Smooth muscle cell (in vitro differentiated cells): ENCODE measurements around the gene SCUBE3. TPM values are rescaled to one million over a fixed set of nuclear protein-coding genes. Genes with fewer than 3 reads are reported as not detected.

Source experiments
- DNase-seq: peaks from one replicate; lab custom pipeline; 2025; ENCODE audit not compliant: unreplicated experiment; lab: John Stamatoyannopoulos, UW
- H2AFZ ChIP-seq: fragments of 200-600 bp; sonication (generic); 2 replicates; pipeline ENCODE4 v1.6.0; 2016; ENCODE audit warnings: antibody characterized with exemption, low read depth, mild to moderate bottlenecking
- H3F3A ChIP-seq: fragments of 200-600 bp; sonication (generic); 2 replicates; pipeline ENCODE4 v1.6.0; 2017; ENCODE audit warnings: antibody characterized with exemption, low read depth
- H3K27ac ChIP-seq: fragments of 200-600 bp; sonication (generic); 2 replicates; pipeline ENCODE4 v1.5.1; 2016; ENCODE audit warnings: low read depth, mild to moderate bottlenecking
- H3K27me3 ChIP-seq: fragments of 200-600 bp; sonication (generic); 2 replicates; pipeline ENCODE4 v1.6.1; 2016; ENCODE audit warnings: low read depth, mild to moderate bottlenecking
- H3K36me3 ChIP-seq: fragments of 200-600 bp; sonication (generic); 2 replicates; pipeline ENCODE4 v1.5.1; 2016; ENCODE audit warnings: low read depth
- H3K4me1 ChIP-seq: fragments of 200-600 bp; sonication (generic); 2 replicates; pipeline ENCODE4 v1.5.1; 2016; ENCODE audit warnings: low read depth
- H3K4me2 ChIP-seq: fragments of 200-600 bp; sonication (generic); 2 replicates; pipeline ENCODE4 v1.6.0; 2016; ENCODE audit warnings: mild to moderate bottlenecking
- H3K4me3 ChIP-seq: fragments of 200-600 bp; sonication (generic); 2 replicates; pipeline ENCODE4 v1.5.1; 2016; ENCODE audit warnings: mild to moderate bottlenecking
- H3K79me2 ChIP-seq: fragments of 200-600 bp; sonication (generic); 2 replicates; pipeline ENCODE4 v1.6.0; 2016; ENCODE audit warnings: low read depth, mild to moderate bottlenecking
- H3K9ac ChIP-seq: fragments of 200-600 bp; sonication (generic); 2 replicates; pipeline ENCODE4 v1.6.0; 2016; ENCODE audit warnings: low read depth
- H3K9me3 ChIP-seq: fragments of 200-600 bp; sonication (generic); replicated peaks from 2 replicates; pipeline ENCODE4 v1.5.1; 2016; ENCODE audit warnings: low read depth
- H4K20me1 ChIP-seq: fragments of 200-600 bp; sonication (generic); 2 replicates; pipeline ENCODE4 v1.6.0; 2016; ENCODE audit warnings: low read depth
- WGBS: methylation state at CpG from one replicate; pipeline ENCODE4 v1.1.7; 2016; ENCODE audit warnings: low lambda C conversion rate; 5-methylcytosine and 5-hydroxymethylcytosine counted together
- polyA plus RNA-seq: library from polyadenylated mRNA; unstranded; fragments of >200 nt; fragmentation: Nextera tagmentation; extraction: Ambion mirVana; gene quantifications from 2 replicates; pipeline ENCODE4 v1.2.1, GENCODE V29; 2016
- total RNA-seq: library from RNA; depleted of rRNA; stranded (reverse); fragments of >200 nt; gene quantifications from 2 replicates; pipeline ENCODE4 v1.2.3, GENCODE V29; 2014
- TF ChIP-seq, protein P1 (sequence below): fragments of 200-600 bp; sonication (generic); IDR thresholded peaks from 2 replicates; pipeline ENCODE4 v1.5.1; 2017; ENCODE audit warnings: borderline replicate concordance, mild to moderate bottlenecking, antibody characterized with exemption; ENCODE audit not compliant: insufficient read depth, poor library complexity, severe bottlenecking

Gene SCUBE3
- total and polyA plus RNA-seq, 2 experiments from 2014 or later: 14.6 to 18.0 TPM

DNA sequence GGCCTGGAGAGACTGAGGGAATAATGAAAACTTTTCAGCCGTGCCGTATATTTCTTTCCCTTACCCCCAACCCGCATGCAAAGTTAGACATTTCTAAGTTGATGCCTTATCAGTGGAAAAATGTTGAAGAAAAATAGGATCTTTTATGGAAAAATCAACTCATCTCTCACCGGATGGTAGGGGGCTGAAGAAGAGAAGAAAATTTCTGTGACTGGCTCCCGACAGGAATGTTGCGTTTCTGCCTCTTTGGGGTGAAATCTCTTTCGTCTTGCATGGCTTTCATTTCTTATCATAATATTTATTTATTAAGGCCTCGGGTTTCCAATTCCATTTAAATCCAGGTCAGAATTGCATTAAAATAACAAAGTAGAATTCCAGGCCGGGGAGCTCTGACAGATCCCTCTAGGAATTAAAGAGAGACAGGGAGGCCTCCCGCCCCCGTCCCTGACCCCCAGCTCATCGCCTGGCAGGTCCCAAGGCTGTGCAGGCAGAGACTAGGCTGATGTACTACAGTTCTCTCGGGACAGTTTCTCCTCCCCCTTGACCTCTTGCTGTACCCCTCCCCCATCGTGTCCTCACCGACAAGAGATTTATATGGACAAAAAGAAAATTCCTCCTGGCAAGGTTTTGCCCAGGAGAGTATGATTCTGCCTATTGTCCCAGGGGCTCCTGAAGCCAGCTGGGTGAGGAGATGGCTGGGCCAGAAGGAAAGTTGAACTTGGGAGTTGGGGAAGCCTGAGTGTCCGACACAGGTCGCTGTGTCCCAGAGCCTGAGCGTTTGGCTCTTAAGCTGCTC lies 1.3 kb downstream of the SCUBE3 start:
- no peaks in the 10 kb centered on the region for H3K36me3 ChIP-seq
- no peaks in the 10 kb centered on the region for H3K79me2 ChIP-seq
- H3K4me2 ChIP-seq: peak overlapping the region; percentile 99
- peaks cover 61% of the 10 kb centered on the region for H3K4me1 ChIP-seq
- H3F3A ChIP-seq: peaks cover 22% of the 10 kb centered on the region
- 15% methylated on average over 18 of the region's 18 CpGs for WGBS
- no peaks in the 10 kb centered on the region for H3K9me3 ChIP-seq
- H3K9ac ChIP-seq: peak overlapping the region; percentile 56
- peaks cover 19% of the 10 kb centered on the region for H4K20me1 ChIP-seq
- peak overlapping the region; percentile 84 for H2AFZ ChIP-seq
- TF ChIP-seq, protein P1, sequence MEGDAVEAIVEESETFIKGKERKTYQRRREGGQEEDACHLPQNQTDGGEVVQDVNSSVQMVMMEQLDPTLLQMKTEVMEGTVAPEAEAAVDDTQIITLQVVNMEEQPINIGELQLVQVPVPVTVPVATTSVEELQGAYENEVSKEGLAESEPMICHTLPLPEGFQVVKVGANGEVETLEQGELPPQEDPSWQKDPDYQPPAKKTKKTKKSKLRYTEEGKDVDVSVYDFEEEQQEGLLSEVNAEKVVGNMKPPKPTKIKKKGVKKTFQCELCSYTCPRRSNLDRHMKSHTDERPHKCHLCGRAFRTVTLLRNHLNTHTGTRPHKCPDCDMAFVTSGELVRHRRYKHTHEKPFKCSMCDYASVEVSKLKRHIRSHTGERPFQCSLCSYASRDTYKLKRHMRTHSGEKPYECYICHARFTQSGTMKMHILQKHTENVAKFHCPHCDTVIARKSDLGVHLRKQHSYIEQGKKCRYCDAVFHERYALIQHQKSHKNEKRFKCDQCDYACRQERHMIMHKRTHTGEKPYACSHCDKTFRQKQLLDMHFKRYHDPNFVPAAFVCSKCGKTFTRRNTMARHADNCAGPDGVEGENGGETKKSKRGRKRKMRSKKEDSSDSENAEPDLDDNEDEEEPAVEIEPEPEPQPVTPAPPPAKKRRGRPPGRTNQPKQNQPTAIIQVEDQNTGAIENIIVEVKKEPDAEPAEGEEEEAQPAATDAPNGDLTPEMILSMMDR: no peak
- peak overlapping the region; percentile 80 for H3K4me3 ChIP-seq
- no peak for DNase-seq
- peaks cover 15% of the 10 kb centered on the region for H3K27me3 ChIP-seq
- peak overlapping the region; percentile 41 for H3K27ac ChIP-seq

DNA sequence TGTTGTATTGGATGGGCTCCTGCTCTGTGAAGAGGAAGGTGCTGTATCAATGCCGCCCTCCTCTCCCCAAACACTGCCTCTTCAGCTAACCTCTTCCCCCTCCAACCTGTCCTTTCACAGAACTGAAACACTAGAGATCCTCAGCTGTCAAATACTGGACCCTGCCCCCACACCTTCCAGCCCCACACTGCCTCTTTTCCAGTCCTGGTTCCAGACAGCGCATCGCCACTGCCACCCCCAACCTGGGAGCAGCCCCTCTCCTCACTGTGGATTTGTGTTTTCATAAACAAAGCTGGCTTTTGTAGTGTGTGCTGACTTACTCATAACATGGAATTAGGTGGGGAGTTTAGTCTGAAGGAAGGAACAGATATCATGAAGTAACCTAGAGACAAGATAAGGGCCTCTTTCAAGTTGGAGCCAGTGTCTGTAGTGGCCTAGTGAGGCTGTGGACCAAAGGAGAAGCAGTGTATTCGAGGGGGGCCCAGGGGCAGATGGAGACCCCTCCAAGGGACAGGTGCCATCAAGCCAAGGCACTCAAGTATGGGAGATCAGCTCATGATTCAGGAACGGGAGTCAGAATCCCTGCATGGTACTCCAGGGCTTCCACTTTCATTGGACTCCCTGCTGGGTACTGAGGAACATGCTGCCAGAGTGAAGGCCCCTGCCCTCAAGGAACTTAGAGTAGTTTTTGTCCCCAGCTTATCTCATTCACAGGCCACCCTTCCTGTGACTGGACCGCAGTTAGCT lies 2.1 kb downstream of the SCUBE3 start:
- no peak overlapping the region for H3K9ac ChIP-seq

DNA sequence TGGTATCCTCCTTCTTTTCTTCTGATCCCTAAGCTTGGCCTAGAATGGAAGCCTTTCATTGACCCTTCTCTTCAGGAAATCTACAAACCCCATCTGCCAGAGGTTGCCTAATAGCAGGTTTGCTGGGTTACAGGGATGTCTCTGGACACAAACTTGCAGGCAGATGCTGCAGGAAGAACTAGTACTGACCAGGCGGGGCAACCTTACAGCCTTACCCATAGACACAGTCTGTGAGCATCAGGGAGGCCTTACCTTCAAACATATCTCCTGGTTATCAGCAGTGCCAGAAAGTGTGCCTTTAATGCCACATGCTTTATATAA lies 2.6 kb downstream of the SCUBE3 start:
- Histone ChIP-seq H4K20me1 (peaks cover 27% of the 10 kb centered on the region), H3K4me3 (no peak overlapping the region), H3K27me3 (peaks cover 15% of the 10 kb centered on the region), H3F3A (peaks cover 22% of the 10 kb centered on the region), H3K9me3 (no peaks in the 10 kb centered on the region), H3K4me1 (peaks cover 65% of the 10 kb centered on the region), H3K36me3 (no peaks in the 10 kb centered on the region), H3K27ac (peak overlapping the region; percentile 60), H3K4me2 (peak overlapping the region; percentile 99), H2AFZ (no peak overlapping the region), H3K9ac (no peak overlapping the region), H3K79me2 (no peaks in the 10 kb centered on the region)
- WGBS: 100% methylated on average over 1 of the region's 1 CpG
- TF ChIP-seq, protein P1: no peak
- DNase-seq: no peak

More for the DNA sequence above, 2.1 kb downstream of the SCUBE3 start:
- H4K20me1 ChIP-seq: peaks cover 22% of the 10 kb centered on the region
- no peak for DNase-seq
- H3K4me2 ChIP-seq: peak overlapping the region; percentile 99
- H2AFZ ChIP-seq: no peak overlapping the region
- TF ChIP-seq, protein P1: no peak
- H3K27me3 ChIP-seq: peaks cover 15% of the 10 kb centered on the region
- peaks cover 65% of the 10 kb centered on the region for H3K4me1 ChIP-seq
- WGBS: 54% methylated on average over 6 of the region's 6 CpGs
- H3K9me3 ChIP-seq: no peaks in the 10 kb centered on the region
- H3K4me3 ChIP-seq: peak overlapping the region; percentile 80
- H3K36me3 ChIP-seq: no peaks in the 10 kb centered on the region
- H3K27ac ChIP-seq: peak overlapping the region; percentile 41
- peaks cover 22% of the 10 kb centered on the region for H3F3A ChIP-seq
- no peaks in the 10 kb centered on the region for H3K79me2 ChIP-seq
